ENCODE measurements around the gene DNMT1.
"Not testable (repeated sequence)": the region's sequence is repeated elsewhere in the genome, so short reads cannot be mapped to it uniquely, and the experiment has no call there.

DNMT1 gene

GRCh38 chr19:10194500-10195198 lies at the start of gene DNMT1:
Gene DNMT1, minus strand, starts transcription at chr19:10194953. Its CDS starts 54 bp downstream, at chr19:10194899.
- H3K27me3 ChIP-seq (ENCODE audit: insufficient read depth, low read length): no peaks in the 10 kb centered on the region
- no peaks in the 10 kb centered on the region for H3K9me3 ChIP-seq (ENCODE audit: low read length)
- peak within 1 kb of the TSS; percentile 89 for H3K4me3 ChIP-seq (ENCODE audit: low read length)
- peaks cover 12% of the 10 kb centered on the region for H3K4me1 ChIP-seq (ENCODE audit: insufficient read depth, low read length)
- peak within 1 kb of the TSS; percentile 78 for H2AFZ ChIP-seq (ENCODE audit: low read depth, low read length)
- peaks cover 9% of the 10 kb centered on the region for H3K36me3 ChIP-seq (ENCODE audit: insufficient read depth, low read length)

- no peak overlapping the region for H3K4me3 ChIP-seq (ENCODE audit: low read length)
- H3K9me3 ChIP-seq (ENCODE audit: low read length): no peaks in the 10 kb centered on the region
- no peaks in the 10 kb centered on the region for H3K36me3 ChIP-seq (ENCODE audit: insufficient read depth, low read length)
- no peaks in the 10 kb centered on the region for H3K4me1 ChIP-seq (ENCODE audit: insufficient read depth, low read length)
- no peaks in the 10 kb centered on the region for H3K27me3 ChIP-seq (ENCODE audit: insufficient read depth, low read length)
- no peak overlapping the region for H2AFZ ChIP-seq (ENCODE audit: low read depth, low read length)
Measured at GRCh38 chr19:10243606-10244005, 48.9 kb upstream of the DNMT1 start.

GRCh38 chr19:10241826-10242449 lies 47.2 kb upstream of the DNMT1 start:
- not testable (repeated sequence) for H3K4me3 ChIP-seq (ENCODE audit: low read length); H3K36me3 ChIP-seq (ENCODE audit: insufficient read depth, low read length); H2AFZ ChIP-seq (ENCODE audit: low read depth, low read length); H3K4me1 ChIP-seq (ENCODE audit: insufficient read depth, low read length); H3K27me3 ChIP-seq (ENCODE audit: insufficient read depth, low read length); H3K9me3 ChIP-seq (ENCODE audit: low read length)

GRCh38 chr19:10238172-10238783 lies 43.5 kb upstream of the DNMT1 start:
- no peaks in the 10 kb centered on the region for H3K36me3 ChIP-seq (ENCODE audit: insufficient read depth, low read length)
- no peak overlapping the region for H3K4me3 ChIP-seq (ENCODE audit: low read length)
- no peaks in the 10 kb centered on the region for H3K4me1 ChIP-seq (ENCODE audit: insufficient read depth, low read length)
- H3K9me3 ChIP-seq (ENCODE audit: low read length): no peaks in the 10 kb centered on the region
- H3K27me3 ChIP-seq (ENCODE audit: insufficient read depth, low read length): no peaks in the 10 kb centered on the region
- no peak overlapping the region for H2AFZ ChIP-seq (ENCODE audit: low read depth, low read length)

GRCh38 chr19:10237702-10238101 lies 42.9 kb upstream of the DNMT1 start:
- no peak overlapping the region for H3K4me3 ChIP-seq (ENCODE audit: low read length)
- no peaks in the 10 kb centered on the region for H3K36me3 ChIP-seq (ENCODE audit: insufficient read depth, low read length)

GRCh38 chr19:10235409-10235808 lies 40.7 kb upstream of the DNMT1 start:
- H3K4me3 ChIP-seq (ENCODE audit: low read length); H3K27me3 ChIP-seq (ENCODE audit: insufficient read depth, low read length); H2AFZ ChIP-seq (ENCODE audit: low read depth, low read length); H3K36me3 ChIP-seq (ENCODE audit: insufficient read depth, low read length); H3K4me1 ChIP-seq (ENCODE audit: insufficient read depth, low read length); H3K9me3 ChIP-seq (ENCODE audit: low read length): not testable (repeated sequence)

More at GRCh38 chr19:10237702-10238101, 42.9 kb upstream of the DNMT1 start:
- Histone ChIP-seq H3K9me3 (ENCODE audit: low read length) (no peaks in the 10 kb centered on the region), H3K27me3 (ENCODE audit: insufficient read depth, low read length) (no peaks in the 10 kb centered on the region), H2AFZ (ENCODE audit: low read depth, low read length) (no peak overlapping the region), H3K4me1 (ENCODE audit: insufficient read depth, low read length) (no peaks in the 10 kb centered on the region)

DNA sequence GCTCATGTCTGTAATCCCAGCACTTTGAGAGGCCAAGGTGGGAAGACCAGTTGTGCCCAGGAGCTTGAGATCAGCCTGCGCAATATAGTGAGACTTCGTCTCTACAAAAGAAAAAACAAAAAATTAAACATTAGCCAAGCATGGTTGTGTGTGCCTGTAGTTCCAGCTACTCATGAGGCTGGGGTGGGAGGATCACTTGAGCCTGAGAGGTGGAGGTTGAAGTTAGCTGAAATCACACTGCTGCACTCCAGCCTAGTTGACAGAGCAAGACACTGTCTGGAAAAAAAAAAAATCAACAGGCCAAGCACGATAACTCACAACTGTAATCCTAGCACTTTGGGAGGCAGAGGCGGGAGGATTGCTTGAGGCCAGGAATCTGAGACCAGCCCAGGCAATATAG lies 40.2 kb upstream of the DNMT1 start:
- Histone ChIP-seq H3K4me1 (ENCODE audit: insufficient read depth, low read length) (no peaks in the 10 kb centered on the region), H3K36me3 (ENCODE audit: insufficient read depth, low read length) (no peaks in the 10 kb centered on the region), H3K27me3 (ENCODE audit: insufficient read depth, low read length) (no peaks in the 10 kb centered on the region), H3K9me3 (ENCODE audit: low read length) (no peaks in the 10 kb centered on the region), H2AFZ (ENCODE audit: low read depth, low read length) (no peak overlapping the region), H3K4me3 (ENCODE audit: low read length) (no peak overlapping the region)

DNA sequence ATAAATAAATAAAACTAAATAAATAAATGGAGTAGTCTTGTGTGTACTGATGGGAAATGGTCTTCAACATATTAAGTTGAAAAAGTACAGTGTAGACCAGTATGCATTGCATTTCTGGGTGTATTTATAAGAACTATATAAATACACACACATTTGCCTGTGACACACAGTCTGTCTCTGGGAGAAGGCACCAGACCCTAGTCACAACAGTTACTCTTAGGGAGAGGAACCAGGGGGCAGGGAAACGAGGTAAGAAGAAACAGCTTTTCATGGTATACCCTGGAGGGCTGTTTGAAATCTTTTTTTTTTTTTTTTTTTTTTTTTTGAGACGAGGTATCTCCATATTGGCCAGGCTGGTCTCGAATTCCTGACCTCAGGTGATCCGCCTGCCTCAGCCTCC lies 39.2 kb upstream of the DNMT1 start:
- Histone ChIP-seq H3K36me3 (ENCODE audit: insufficient read depth, low read length) (no peaks in the 10 kb centered on the region), H3K9me3 (ENCODE audit: low read length) (no peaks in the 10 kb centered on the region), H3K4me3 (ENCODE audit: low read length) (no peak overlapping the region), H3K27me3 (ENCODE audit: insufficient read depth, low read length) (no peaks in the 10 kb centered on the region), H2AFZ (ENCODE audit: low read depth, low read length) (no peak overlapping the region), H3K4me1 (ENCODE audit: insufficient read depth, low read length) (peaks cover 6% of the 10 kb centered on the region)

GRCh38 chr19:10231612-10232228 lies 37.0 kb upstream of the DNMT1 start:
- Histone ChIP-seq H3K4me3 (ENCODE audit: low read length) (peak overlapping the region; percentile 92), H3K9me3 (ENCODE audit: low read length) (no peaks in the 10 kb centered on the region)

GRCh38 chr19:10230861-10231611 lies 36.3 kb upstream of the DNMT1 start, which contains the start of gene S1PR2:
Gene S1PR2, minus strand, starts transcription at chr19:10231331. Its CDS starts 6,426 bp downstream, at chr19:10224905.
- no peaks in the 10 kb centered on the region for H3K9me3 ChIP-seq (ENCODE audit: low read length)
- peak within 1 kb of the TSS; percentile 95 for H2AFZ ChIP-seq (ENCODE audit: low read depth, low read length)
- no peaks in the 10 kb centered on the region for H3K36me3 ChIP-seq (ENCODE audit: insufficient read depth, low read length)
- peak within 1 kb of the TSS; percentile 92 for H3K4me3 ChIP-seq (ENCODE audit: low read length)
- H3K27me3 ChIP-seq (ENCODE audit: insufficient read depth, low read length): no peaks in the 10 kb centered on the region
- peaks cover 6% of the 10 kb centered on the region for H3K4me1 ChIP-seq (ENCODE audit: insufficient read depth, low read length)

More at GRCh38 chr19:10231612-10232228, 37.0 kb upstream of the DNMT1 start:
- no peak overlapping the region for H2AFZ ChIP-seq (ENCODE audit: low read depth, low read length)
- peaks cover 6% of the 10 kb centered on the region for H3K4me1 ChIP-seq (ENCODE audit: insufficient read depth, low read length)
- no peaks in the 10 kb centered on the region for H3K27me3 ChIP-seq (ENCODE audit: insufficient read depth, low read length)
- H3K36me3 ChIP-seq (ENCODE audit: insufficient read depth, low read length): no peaks in the 10 kb centered on the region

- Histone ChIP-seq H3K4me3 (ENCODE audit: low read length) (peak overlapping the region; percentile 92), H3K36me3 (ENCODE audit: insufficient read depth, low read length) (no peaks in the 10 kb centered on the region), H3K27me3 (ENCODE audit: insufficient read depth, low read length) (no peaks in the 10 kb centered on the region), H3K9me3 (ENCODE audit: low read length) (no peaks in the 10 kb centered on the region), H2AFZ (ENCODE audit: low read depth, low read length) (peak overlapping the region; percentile 95), H3K4me1 (ENCODE audit: insufficient read depth, low read length) (peaks cover 6% of the 10 kb centered on the region)
Measured at GRCh38 chr19:10230173-10230860, 35.6 kb upstream of the DNMT1 start.

GRCh38 chr19:10228920-10229319 lies 34.2 kb upstream of the DNMT1 start:
- peaks cover 6% of the 10 kb centered on the region for H3K4me1 ChIP-seq (ENCODE audit: insufficient read depth, low read length)
- no peaks in the 10 kb centered on the region for H3K9me3 ChIP-seq (ENCODE audit: low read length)
- H3K27me3 ChIP-seq (ENCODE audit: insufficient read depth, low read length): no peaks in the 10 kb centered on the region
- no peak overlapping the region for H3K4me3 ChIP-seq (ENCODE audit: low read length)
- H3K36me3 ChIP-seq (ENCODE audit: insufficient read depth, low read length): peaks cover 10% of the 10 kb centered on the region
- no peak overlapping the region for H2AFZ ChIP-seq (ENCODE audit: low read depth, low read length)
